ENCODE results near the gene RPP38.

- no peak for TF ChIP-seq CTCF (IDR thresholded peaks at IDR 0.05; ENCODE audit: low read depth, low read length, missing input control)
- TF ChIP-seq ATF3 (IDR thresholded peaks at IDR 0.05): no peak
- TF ChIP-seq MAX (IDR thresholded peaks at IDR 0.05): no peak
- TF ChIP-seq YY1 (IDR thresholded peaks at IDR 0.05): no peak
- TF ChIP-seq ZBTB33 (IDR thresholded peaks at IDR 0.05): no peak
- no peak for TF ChIP-seq JUND (IDR thresholded peaks at IDR 0.05)
- TF ChIP-seq TAF1 (conservative IDR thresholded peaks at IDR 0.05): no peak
- no peak for TF ChIP-seq REST (IDR thresholded peaks at IDR 0.05)
- no peak for TF ChIP-seq SP1 (IDR thresholded peaks at IDR 0.05)
- TF ChIP-seq FOXA1 (IDR thresholded peaks at IDR 0.05): no peak
- TF ChIP-seq EGR1 (IDR thresholded peaks at IDR 0.05; ENCODE audit: low read depth in 2 of 2): no peak
- no peak for TF ChIP-seq RXRA (IDR thresholded peaks at IDR 0.05)
- no peak for TF ChIP-seq RAD21 (IDR thresholded peaks at IDR 0.05)
Measured at GRCh38 chr10:15131330-15131729, 34.2 kb downstream of the RPP38 start.

Data from liver (tissue), 3 donors.